CD14-positive monocyte (primary cell): ENCODE measurements around the gene KLHL3. TPM values are rescaled to one million over a fixed set of nuclear protein-coding genes. Genes with fewer than 3 reads are reported as not detected.

ENCODE experiments used
- DNase-seq, 3 donors: peaks; one replicate each; pipeline ENCODE4 v3.0.0-alpha.2; 2011 to 2022
- H2AFZ ChIP-seq: 2 replicates; pipeline ENCODE4 v1.6.0; 2012; ENCODE audit warnings: mild to moderate bottlenecking, low read depth, low read length, inconsistent platforms; ENCODE audit not compliant: insufficient read depth, poor library complexity, severe bottlenecking
- H3K27ac ChIP-seq, 2 donors: 1 replicate in 1 of 2; 2 replicates in 1 of 2; pipeline ENCODE4 v1.5.1; 2012 to 2013; ENCODE audit warnings: low read length in 2 of 2, control low read depth in 1 of 2, inconsistent platforms in 1 of 2, low read depth in 1 of 2, mild to moderate bottlenecking in 1 of 2
- H3K27me3 ChIP-seq, 2 donors: one replicate each; pipeline versions ENCODE4 v1.6.0 to v1.6.1; 2011 to 2013; ENCODE audit warnings: low read length in 2 of 2; ENCODE audit not compliant: control insufficient read depth in 2 of 2, insufficient read depth in 2 of 2
- H3K36me3 ChIP-seq, 2 donors: replicated peaks in 1 of 2; 1 replicate in 1 of 2; 2 replicates in 1 of 2; pipeline versions ENCODE4 v1.5.1 to v1.6.1; 2012 to 2013; ENCODE audit warnings: low read length in 2 of 2, control low read depth in 1 of 2, inconsistent platforms in 1 of 2, mild to moderate bottlenecking in 1 of 2; ENCODE audit not compliant: insufficient read depth in 2 of 2, control insufficient read depth in 1 of 2
- H3K4me1 ChIP-seq, 2 donors: 1 replicate in 1 of 2; 2 replicates in 1 of 2; pipeline versions ENCODE4 v1.5.1 to v1.6.1; 2012 to 2013; ENCODE audit warnings: low read length in 2 of 2, control low read depth in 1 of 2, inconsistent platforms in 1 of 2, mild to moderate bottlenecking in 1 of 2, moderate library complexity in 1 of 2; ENCODE audit not compliant: insufficient read depth in 2 of 2, control insufficient read depth in 1 of 2
- H3K4me2 ChIP-seq: replicated peaks from 2 replicates; pipeline ENCODE3; 2012; ENCODE audit warnings: low read length, moderate library complexity, mild to moderate bottlenecking; ENCODE audit not compliant: poor library complexity, severe bottlenecking; ENCODE audit errors: extremely low read depth
- H3K4me3 ChIP-seq, 3 experiments: fragments of 200-600 bp in 1 of 3; sonication (generic) in 1 of 3; replicated peaks in 1 of 3; 1 replicate in 2 of 3; 2 replicates in 1 of 3; pipeline ENCODE4 v1.5.1; 2011 to 2013; ENCODE audit warnings: low read length in 3 of 3, mild to moderate bottlenecking in 3 of 3, control low read depth in 2 of 3, low read depth in 2 of 3, inconsistent platforms in 1 of 3, moderate library complexity in 1 of 3
- H3K79me2 ChIP-seq: 2 replicates; pipeline ENCODE4 v1.6.0; 2012; ENCODE audit warnings: mild to moderate bottlenecking, control low read depth, inconsistent platforms, low read length, moderate library complexity; ENCODE audit not compliant: insufficient read depth
- H3K9ac ChIP-seq: 2 replicates; pipeline ENCODE4 v1.6.0; 2017; ENCODE audit warnings: low read length, mild to moderate bottlenecking; ENCODE audit not compliant: insufficient read depth, poor library complexity, severe bottlenecking
- H3K9me3 ChIP-seq, 2 donors: replicated peaks in 1 of 2; 1 replicate in 1 of 2; 2 replicates in 1 of 2; pipeline versions ENCODE4 v1.5.1 to v1.6.1; 2012 to 2013; ENCODE audit warnings: low read length in 2 of 2, control low read depth in 1 of 2; ENCODE audit not compliant: control insufficient read depth in 1 of 2, insufficient read depth in 1 of 2
- H4K20me1 ChIP-seq: 2 replicates; pipeline ENCODE4 v1.6.0; 2012; ENCODE audit warnings: mild to moderate bottlenecking, low read length, control low read depth, moderate library complexity; ENCODE audit not compliant: insufficient read depth
- H3K27ac Mint-ChIP-seq, 7 donors: one replicate each; pipeline ENCODE4 v1.8.0; 2020; ENCODE audit warnings: mild to moderate bottlenecking in 7 of 7, mixed read lengths in 7 of 7, moderate library complexity in 6 of 7, inconsistent platforms in 2 of 7
- H3K27me3 Mint-ChIP-seq, 3 donors: one replicate each; pipeline ENCODE4 v1.8.0; 2021 to 2022; ENCODE audit warnings: low read depth in 3 of 3, mild to moderate bottlenecking in 3 of 3, mixed read lengths in 3 of 3, moderate library complexity in 3 of 3, inconsistent platforms in 1 of 3
- H3K36me3 Mint-ChIP-seq, 2 donors: one replicate each; pipeline ENCODE4 v1.8.0; 2020; ENCODE audit warnings: mixed read lengths in 2 of 2, inconsistent platforms in 1 of 2, mild to moderate bottlenecking in 1 of 2
- H3K4me1 Mint-ChIP-seq: one replicate; pipeline ENCODE4 v1.8.0; 2020; ENCODE audit warnings: mild to moderate bottlenecking, mixed read lengths
- H3K4me3 Mint-ChIP-seq, 2 donors: one replicate each; pipeline ENCODE4 v1.8.0; 2020; ENCODE audit warnings: mild to moderate bottlenecking in 2 of 2, mixed read lengths in 2 of 2, moderate library complexity in 1 of 2
- H3K9me3 Mint-ChIP-seq, 7 donors: one replicate each; pipeline ENCODE4 v1.8.0; 2020 to 2022; ENCODE audit warnings: mixed read lengths in 7 of 7, mild to moderate bottlenecking in 6 of 7, moderate library complexity in 6 of 7, inconsistent platforms in 2 of 7
- CTCF ChIP-seq: fragments of 200-600 bp; IDR thresholded peaks from one replicate; pipeline ENCODE4 v1.8.0; 2022; ENCODE audit warnings: antibody characterized with exemption, mild to moderate bottlenecking
- WGBS: methylation state at CpG from one replicate; pipeline ENCODE4 v1.1.5; 2013; ENCODE audit warnings: missing lambda C conversion rate; ENCODE audit not compliant: insufficient coverage; 5-methylcytosine and 5-hydroxymethylcytosine counted together
- intact Hi-C, 2 donors: fragments of 100-400 bp; cut with micrococcal nuclease; formaldehyde crosslinking; loops; one replicate each; pipeline versions ENCODE4 v1.15.0 to v1.15.1; 2023
- polyA plus RNA-seq, 3 donors: library from polyadenylated mRNA; depleted of rRNA in 1 of 3; unstranded in 2 of 3; stranded (reverse) in 1 of 3; fragments of 300-500 nt in 2 of 3; fragments of >200 nt in 1 of 3; fragmentation: Illumina TruSeq in 2 of 3; gene quantifications; 1 replicate in 2 of 3; 2 replicates in 1 of 3; pipeline ENCODE4 v1.2.3, GENCODE V29; 2012 to 2021

KLHL3 gene
- polyA plus RNA-seq, 3 donors, result 0.71 TPM; not detected in 2

GRCh38 chr5:137679910-137680309, 56.0 kb downstream of the KLHL3 start:
- H3K27me3 Mint-ChIP-seq, result no peaks in the 10 kb centered on the region
- H3K9ac ChIP-seq, result no peak overlapping the region
- H3K4me3 Mint-ChIP-seq, result no peak overlapping the region
- H3K4me1 Mint-ChIP-seq, result no peaks in the 10 kb centered on the region
- DNase-seq, result no peak
- no peak overlapping the region for H3K27ac ChIP-seq
- H3K27ac Mint-ChIP-seq, result no peak overlapping the region
- intact Hi-C loops, result no loop called here
- no peak for TF ChIP-seq CTCF
- no peak overlapping the region for H2AFZ ChIP-seq
- H3K36me3 Mint-ChIP-seq, result no peaks in the 10 kb centered on the region
- no peak overlapping the region for H3K4me2 ChIP-seq
- H3K36me3 ChIP-seq, result no peaks in the 10 kb centered on the region
- no peaks in the 10 kb centered on the region for H3K79me2 ChIP-seq
- WGBS, result 100% methylated on average over 1 of the region's 1 CpG
- H3K4me1 ChIP-seq, result no peaks in the 10 kb centered on the region
- no peak overlapping the region for H3K4me3 ChIP-seq
- no peaks in the 10 kb centered on the region for H3K27me3 ChIP-seq
- H3K9me3 ChIP-seq, result no peaks in the 10 kb centered on the region
- no peaks in the 10 kb centered on the region for H3K9me3 Mint-ChIP-seq
- no peaks in the 10 kb centered on the region for H4K20me1 ChIP-seq

DNA sequence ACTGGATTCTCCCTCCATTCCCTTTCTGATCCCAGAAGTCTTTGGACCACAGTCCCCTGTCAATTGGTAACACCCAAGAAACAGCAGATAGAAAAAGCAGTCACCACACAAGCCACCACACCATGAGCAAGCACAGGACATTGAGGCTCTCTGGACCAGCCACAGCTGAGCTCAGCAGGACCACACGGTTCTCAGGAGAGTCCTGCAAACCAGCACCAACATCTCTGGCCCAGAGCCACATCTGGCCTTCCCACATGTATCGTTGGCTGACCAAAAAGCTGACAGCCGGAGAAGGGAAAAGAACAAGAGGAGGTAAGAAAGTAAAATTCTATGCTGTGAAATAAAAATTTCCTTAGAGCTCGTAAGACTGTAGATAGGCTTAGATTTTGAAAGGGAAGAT, 56.7 kb downstream of the KLHL3 start:
- Histone ChIP-seq H3K4me1 (no peaks in the 10 kb centered on the region), H3K9ac (no peak overlapping the region), H3K27me3 (no peaks in the 10 kb centered on the region), H3K4me3 (no peak overlapping the region), H2AFZ (no peak overlapping the region), H3K79me2 (no peaks in the 10 kb centered on the region), H3K36me3 (no peaks in the 10 kb centered on the region), H3K4me2 (no peak overlapping the region), H3K9me3 (no peaks in the 10 kb centered on the region), H4K20me1 (no peaks in the 10 kb centered on the region), H3K27ac (no peak overlapping the region)
- H3K9me3 Mint-ChIP-seq, result no peaks in the 10 kb centered on the region
- H3K36me3 Mint-ChIP-seq, result no peaks in the 10 kb centered on the region
- WGBS, result no CpG with 5 or more reads among the region's 4 CpGs
- H3K4me3 Mint-ChIP-seq, result no peak overlapping the region
- no peaks in the 10 kb centered on the region for H3K27me3 Mint-ChIP-seq
- no peak overlapping the region for H3K27ac Mint-ChIP-seq
- intact Hi-C loops, result no loop called here
- no peaks in the 10 kb centered on the region for H3K4me1 Mint-ChIP-seq
- no peak for TF ChIP-seq CTCF
- no peak for DNase-seq
